GM19043 (cell line): Measurements from ENCODE around the gene ABL2.
"Not testable (repeated sequence)": the region's sequence is repeated elsewhere in the genome, so short reads cannot be mapped to it uniquely, and the experiment has no call there.

Experiments used
- ATAC-seq: cut with Tn5 transposase; IDR thresholded peaks from one replicate; pipeline ENCODE4 v1.9.1; 2021; ENCODE audit warnings: low read depth; ENCODE audit not compliant: unreplicated experiment

The ABL2 gene

DNA sequence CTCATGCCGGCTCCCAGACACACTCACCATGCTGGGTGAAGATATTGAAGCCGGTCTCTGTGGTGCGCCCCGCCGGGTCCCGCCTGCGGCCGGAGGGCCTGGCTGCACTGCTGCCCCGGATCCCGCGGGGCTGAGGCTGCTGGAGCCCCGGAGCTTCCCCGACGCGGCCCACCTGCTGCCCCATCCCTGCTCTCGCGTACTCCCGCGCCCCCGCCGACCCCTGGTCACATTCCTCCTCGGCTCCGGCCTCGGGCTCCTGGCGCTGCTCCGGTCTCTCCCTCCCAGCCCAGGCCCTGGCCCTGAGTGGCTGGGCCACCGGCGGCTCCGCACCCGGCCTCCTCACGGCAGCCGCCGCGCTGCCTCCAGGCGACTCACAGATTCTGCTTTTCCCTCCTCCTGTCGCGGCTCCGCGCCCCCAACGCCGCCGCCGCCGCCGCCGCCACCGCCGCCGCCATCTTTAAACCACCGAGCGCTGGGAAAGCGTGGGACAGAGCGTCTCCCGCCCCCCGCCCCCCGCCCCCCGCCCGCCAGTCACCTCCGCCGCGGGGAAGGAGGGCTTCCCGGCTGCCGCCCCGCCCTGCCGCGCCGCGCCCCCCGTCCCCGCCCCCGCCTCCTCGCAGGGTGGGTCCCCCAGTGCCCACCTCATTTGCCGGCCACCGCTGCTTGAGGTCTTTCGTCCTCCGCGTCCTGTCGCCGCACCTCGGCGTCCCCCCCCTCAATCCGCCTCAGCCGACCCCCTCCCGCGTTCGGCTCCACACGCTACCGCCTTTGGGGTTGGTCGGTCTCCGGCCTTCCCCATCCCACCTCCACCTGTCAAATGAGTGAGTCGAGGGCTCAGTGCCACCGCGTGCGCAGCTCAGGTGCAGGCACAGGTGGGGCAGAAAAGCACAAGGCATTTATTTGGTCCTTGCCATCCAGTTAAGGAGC, at the start of gene ABL2:
Gene ABL2, minus strand, starts transcription at position 464 of the 927 bp plus-strand sequence. Its CDS starts 280 bp downstream, at position 184.
- ATAC-seq: peak; percentile 47

DNA sequence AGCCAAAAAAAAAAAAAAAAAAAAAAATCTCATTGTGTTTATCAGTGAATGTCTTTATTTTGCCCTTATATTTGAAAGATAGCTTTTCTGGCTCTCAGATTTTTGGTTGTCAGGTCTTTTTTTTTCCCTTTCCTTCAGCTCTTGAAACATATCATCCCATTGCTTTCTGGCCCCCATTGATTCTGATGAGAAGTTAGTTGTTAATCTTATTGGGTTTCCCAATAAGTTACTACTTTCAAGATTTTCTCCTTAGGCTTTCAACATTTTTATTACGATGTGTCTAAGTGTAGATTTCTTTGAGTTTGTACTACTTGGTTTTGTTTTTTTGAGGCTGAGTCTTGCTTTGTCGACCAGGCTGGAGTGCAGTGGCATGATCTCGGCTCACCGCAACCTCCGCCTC, 49.4 kb upstream of the ABL2 start:
- no peak for ATAC-seq

DNA sequence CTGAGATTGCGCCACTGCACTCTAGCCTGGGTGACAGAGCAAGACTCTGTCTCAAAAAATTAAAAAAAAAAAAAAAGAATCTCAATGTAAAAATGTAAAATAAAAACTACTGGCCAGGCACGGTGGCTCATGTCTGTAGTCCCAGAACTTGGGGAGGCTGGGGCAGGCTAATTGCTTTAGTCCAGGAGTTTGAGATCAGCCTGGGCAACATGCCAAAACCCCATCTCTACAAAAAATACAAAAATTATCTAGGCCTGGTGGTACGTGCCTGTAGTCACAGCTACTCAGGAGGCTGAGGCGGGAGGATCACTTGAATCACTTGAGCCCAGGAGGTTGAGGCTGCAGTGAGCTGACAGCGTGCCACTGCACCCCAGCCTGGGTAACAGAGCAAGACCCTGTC, 44.9 kb upstream of the ABL2 start:
- not testable (repeated sequence) for ATAC-seq

DNA sequence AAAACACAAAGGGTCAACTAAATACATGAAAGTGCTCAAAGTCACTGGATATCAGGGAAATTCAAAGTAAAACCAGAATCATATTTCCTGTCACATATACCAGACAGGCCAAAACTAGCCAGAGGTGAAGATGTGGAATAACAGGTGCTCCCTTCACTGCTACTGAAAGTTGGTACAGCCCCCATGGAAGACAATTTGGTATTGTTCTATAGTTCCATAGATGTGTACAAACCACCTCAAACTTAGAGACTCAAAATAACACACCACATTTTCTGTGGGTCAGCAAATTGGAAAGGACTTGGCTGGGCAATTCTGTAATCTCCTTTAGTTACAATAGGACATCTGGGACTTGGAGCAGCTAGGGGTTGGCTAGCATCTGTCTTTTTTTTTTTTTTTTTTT, 39.6 kb upstream of the ABL2 start:
- no peak for ATAC-seq

DNA sequence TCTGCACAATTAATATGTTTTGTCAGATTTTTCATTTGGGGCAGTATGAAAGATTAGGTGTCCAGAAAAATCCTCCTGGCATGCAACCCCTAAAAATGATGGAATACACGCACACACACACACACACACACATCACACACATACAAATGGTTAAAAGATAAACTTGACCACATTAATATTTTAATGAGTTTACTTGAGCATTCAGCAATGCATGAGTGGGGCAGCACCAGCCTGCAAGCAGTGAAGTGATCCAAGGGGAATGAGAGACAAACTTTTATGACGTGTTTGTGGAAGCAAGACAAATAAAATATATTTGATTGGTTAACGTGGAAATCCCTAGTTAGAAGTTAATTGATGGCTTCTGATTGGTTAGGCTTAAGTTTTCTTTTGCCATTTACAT, 35.0 kb upstream of the ABL2 start:
- no peak for ATAC-seq

DNA sequence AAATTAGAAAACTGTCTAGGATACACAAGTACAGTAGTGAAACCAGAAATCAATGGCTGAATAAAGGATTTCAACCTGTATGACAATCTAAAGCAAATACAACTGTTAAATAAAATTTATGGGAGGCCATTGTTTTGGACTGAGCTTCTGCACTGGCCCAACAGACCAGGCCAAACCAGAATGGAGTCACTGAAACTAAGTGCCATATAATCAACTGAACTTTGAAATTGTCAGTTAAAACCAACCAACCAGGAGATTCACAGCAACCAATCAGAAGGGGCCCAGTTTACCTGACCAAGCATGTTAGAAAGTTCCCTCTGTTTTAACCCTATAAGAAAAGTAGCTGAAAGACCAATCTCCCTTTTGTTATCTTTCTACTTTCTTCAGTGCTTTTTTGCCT, 33.6 kb upstream of the ABL2 start:
- ATAC-seq: no peak

DNA sequence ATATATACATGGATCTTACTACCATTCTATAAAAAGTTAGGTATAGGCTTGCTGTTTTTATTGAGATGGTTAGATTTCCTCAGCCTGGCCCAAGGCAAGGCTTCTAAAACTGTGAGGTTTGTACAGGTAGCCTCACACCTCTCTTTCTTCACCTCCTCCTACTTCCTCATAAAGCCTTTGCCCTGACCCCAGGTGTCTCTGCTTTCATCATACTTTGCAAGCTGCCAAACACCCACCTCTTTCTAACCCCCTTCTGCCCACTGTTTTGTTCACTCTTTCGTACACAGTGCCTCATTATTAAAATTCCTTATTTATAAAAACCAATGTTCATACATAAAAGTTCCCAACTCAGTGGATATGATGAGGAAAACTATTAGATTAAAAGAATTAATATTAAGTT, 32.7 kb upstream of the ABL2 start:
- ATAC-seq: no peak

DNA sequence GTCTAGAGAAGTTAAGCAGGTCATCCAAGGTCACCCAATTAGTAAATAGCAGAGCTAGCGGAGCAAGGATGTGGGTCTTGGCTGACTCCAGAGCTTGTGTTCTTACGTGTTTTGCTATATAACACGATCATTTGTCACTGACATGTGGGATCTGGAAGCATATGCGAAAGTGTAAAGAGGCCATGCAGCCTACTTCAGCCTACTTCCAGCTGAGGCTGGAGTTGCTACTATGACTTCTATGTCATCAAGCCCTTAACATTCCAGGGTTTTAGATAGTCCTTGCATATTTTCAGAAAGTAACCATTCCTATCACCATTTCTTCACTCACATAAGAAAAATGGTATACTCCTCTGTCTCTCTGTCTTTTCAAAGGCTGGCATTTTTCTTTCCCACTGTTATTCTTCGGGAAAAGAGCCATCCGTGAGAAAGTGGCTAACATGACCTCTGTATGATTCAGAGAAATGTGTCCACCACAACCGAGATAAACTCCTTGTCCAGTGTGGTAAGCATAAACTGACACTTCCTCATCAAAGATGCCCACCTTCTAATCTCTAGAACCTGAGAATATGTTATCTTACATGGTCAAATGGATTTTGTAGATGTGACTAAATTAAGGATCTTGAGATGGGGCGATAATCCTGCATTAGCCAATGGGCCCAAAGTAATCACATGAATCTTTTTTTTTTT, 24.0 kb upstream of the ABL2 start:
- ATAC-seq: no peak

DNA sequence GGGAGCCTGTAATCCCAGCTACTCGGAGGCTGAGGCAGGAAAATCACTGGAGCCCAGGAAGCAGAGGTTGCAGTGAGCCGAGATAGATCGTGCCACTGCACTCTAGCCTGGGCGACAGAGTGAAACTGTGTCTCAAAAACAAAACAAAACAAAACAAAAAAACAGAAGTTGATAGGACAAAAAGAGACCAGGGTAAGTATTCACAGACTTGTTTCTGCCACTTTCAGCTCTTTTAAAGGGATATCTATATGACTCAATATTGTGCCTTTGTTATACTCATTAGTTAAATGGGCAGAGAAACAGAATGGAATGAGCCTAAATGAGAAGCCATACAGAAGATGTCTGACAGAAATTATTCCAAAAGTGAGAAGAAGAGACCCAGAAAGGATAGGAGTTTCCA, 23.1 kb upstream of the ABL2 start:
- ATAC-seq: no peak

DNA sequence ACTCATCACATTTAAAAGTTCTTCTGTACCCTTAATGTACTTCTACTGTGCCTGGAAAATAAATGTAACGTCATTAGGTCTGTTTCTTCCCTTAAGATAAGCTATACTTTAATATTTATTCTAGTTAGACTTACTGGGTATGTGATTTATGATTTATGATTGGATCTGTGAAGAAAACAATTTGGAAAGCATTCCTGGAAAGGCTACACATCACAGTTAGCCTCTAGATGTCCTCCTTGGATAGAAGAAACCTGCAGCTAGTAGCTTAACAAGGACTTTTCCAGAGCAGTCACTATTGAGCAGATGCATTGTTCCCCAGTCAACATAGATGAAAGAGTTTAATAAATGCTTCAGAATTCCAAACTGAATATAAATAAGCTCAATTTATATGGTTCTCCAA, 22.2 kb upstream of the ABL2 start:
- ATAC-seq: no peak

DNA sequence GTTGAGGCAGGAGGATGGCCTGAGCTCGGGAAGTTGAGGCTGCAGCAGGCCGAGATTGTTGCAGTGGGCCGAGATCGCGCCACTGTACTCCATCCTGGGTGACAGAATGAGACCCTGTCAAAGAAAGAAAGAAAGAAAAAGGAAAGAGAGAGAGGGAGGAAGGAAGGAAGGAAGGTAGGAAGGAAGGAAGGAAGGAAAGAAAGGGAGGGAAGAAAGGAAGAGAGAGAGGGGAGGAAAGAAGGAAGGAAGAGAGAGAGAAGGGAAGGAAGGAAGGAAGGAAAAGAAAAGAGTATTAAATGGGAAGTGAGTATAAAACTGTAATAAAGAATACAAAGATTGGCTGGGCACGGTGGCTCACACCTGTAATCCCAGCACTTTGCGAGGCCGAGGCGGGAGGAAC, 18.4 kb upstream of the ABL2 start:
- ATAC-seq: no peak

DNA sequence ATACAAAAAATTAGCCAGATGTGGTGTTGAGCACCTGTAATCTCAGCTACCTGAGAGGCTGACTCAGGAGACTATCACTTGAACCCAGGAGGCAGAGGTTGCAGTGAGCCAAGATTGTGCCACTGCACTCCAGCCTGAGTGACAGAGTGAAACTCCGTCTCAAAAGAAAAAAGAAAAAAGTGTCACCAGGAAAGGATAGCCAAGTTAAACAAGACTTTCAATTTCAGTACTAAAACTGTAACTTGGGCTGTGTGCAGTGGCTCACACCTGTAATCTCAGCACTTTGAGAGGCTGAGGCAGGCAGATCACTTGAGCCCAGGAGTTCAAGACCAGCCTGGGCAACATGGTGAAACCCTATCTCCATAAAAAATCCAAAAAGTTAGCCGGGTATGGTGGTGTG, 15.9 kb upstream of the ABL2 start:
- ATAC-seq: not testable (repeated sequence)

DNA sequence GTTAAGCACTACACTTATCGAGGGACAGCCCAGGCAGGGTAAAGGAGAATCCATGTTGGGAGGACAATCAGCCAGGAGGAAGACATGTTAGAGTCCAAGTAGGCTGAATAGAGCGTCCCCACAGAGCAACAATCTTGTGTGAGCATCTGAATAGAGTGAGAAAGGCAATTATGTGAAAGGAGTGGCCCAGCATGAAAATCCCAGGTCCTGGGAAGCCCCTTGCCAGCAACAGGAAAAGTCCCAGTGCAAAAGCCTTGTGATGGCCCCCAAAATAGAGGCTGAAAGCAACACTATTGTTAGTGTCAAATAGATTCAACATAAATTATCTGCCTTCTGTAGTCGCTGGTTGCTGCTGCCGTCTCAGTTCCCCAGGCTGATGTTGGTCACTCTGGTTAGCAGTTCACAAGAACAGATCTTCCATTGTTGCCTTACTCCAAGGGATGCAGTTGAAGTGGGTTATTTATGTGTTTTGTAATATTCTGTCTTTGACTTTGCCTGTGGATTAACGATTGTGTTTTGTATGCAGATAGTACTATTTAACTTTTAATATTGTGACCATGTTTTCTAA, 12.1 kb upstream of the ABL2 start:
- no peak for ATAC-seq

DNA sequence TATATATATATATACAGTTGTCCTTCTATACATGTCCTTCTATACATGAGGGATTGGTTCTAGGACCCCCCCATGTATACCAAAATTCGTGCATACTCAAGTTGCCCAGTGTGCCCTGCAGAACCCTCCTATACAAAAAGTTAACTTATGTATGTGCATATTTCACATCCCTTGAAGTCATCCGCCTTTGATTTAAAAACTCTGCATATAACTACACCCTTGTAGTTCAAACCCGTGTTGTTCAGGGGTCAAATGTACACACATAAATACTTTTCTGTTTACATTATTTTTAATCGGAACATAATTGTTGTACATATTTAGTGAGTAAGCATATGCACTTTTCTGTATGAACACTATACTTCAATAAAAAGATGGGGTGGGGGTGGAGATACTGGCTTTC, 7.7 kb upstream of the ABL2 start:
- no peak for ATAC-seq

DNA sequence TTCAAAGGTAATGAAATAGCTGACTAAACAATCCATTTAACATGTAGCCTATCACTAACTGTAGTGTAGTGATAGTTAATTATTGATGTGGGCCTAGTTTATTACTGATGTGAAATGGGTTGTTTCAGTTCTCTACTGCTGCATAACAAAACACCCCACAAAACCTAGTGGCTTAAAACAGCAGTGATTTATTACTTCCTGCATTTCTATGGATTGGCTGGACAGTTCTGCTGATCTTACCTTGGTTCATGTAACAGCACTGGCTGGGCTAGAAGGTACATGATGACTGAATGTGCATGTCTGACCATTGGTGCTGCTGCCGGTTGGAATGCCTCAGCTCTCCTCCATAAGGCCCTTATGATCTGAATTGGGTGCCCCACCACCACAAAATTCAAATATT, 5.4 kb upstream of the ABL2 start:
- ATAC-seq: no peak

DNA sequence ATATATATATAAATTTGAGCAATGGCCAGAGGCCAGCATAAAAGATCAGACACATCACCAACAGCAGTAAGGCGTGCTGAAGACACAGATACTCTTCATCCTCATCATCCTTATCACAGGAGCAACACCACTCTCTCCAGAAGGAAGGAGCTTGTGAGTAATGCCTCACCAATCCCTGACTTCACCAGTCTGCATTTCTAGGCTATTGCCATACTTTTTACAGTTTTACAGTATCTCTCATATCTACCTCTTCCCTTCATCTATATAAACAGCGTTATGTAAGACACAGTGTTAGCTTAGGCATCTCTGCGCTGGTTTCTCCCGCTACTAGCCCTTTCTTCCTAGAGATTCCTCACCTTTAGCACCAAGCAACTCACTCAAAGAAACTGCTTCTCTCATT, 2.4 kb upstream of the ABL2 start:
- ATAC-seq: no peak

DNA sequence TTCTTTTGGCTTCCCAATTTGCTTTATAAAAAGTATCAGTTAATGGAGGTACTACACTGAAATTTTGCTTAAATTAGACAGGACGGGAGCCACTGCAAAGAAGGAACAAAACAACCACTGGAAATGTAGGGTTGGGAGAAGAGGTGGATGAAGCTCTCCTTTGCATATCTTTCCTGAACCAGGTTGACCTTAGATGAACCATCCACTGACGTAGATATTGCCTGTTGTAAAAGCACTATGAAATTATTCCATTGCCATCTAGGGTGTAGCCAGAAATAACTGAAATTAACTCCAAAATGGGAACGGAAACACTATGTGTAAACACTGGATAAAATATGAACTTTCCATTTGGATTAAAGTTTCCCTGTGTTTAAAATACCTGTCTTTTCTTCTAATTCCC, 1.2 kb upstream of the ABL2 start:
- no peak for ATAC-seq

DNA sequence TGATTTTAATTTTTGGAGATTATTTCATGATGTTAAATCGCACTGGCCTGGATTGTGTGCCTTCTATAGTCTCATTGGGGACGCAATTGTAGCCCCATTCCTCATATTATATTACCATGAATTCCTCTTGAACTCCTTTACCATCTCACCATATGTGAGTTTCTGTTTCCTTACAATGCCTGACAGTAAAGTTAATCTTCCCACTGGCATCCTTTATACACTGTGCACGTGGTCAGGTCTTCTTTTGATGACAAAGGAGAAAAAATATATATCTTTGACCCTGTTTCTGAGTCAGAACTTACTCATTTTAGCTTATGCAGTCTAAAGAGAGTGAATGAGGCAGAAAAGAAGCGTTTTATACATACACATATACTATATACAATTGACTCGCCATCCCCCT, 774 bp upstream of the ABL2 start:
- ATAC-seq: no peak

DNA sequence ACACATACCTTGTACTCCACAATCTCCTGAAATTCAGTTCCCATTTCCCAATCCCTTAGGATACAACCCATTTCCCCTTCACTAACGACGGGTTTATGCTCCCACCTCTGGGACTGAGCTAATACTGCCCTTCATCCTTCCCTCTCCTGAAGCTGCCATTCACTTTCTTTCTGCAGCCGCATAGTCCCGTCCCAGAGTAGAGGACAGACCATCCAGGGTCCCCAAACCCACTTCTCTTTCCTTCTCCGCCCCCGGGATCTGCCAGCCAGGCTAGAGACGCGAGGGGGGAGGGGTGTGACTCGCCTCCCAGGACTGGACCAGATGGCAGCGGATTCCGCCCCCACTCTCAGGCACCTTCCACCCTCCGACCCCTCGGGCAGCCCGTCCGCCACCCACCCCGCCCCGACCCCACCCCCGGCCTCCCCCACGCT, 679 bp downstream of the ABL2 start:
- ATAC-seq: peak; percentile 27

DNA sequence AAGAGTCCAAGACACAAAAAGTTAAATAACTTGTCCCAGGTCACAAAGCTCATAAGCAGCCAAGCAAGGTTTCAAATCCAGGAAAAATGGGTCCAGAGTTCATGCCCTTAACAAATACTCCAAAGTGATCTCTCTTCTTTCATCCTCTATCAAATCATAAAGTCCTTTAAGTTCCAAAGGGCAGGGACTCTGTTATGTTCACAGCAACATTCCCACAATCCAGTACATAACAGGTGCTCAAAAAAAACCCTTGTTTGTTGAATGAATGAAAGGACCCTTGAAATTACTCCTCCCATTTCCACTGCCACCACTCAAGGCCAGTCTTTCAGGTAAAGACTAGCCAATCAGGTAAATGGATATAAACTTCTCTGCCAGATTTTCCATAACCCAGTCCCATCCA, 2.7 kb downstream of the ABL2 start:
- no peak for ATAC-seq

DNA sequence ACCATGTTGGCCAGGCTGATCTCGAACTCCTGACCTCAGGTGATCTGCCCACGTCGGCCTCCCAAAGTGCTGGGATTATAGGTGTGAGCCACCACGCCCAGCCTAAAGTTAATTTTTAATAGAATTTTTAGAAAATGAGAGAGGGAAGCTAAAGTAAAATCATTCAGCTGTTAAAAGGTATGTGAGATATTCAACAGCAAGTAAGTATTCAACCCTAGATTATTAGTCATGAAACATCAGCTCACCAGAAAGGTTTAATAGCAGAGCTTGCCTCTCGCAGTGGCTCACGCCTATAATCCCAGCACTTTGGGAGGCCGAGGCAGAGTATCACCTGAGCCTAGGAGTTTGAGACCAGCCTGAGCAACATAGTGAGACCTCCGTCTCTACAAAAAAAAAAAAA, 5.0 kb downstream of the ABL2 start:
- ATAC-seq: not testable (repeated sequence)

DNA sequence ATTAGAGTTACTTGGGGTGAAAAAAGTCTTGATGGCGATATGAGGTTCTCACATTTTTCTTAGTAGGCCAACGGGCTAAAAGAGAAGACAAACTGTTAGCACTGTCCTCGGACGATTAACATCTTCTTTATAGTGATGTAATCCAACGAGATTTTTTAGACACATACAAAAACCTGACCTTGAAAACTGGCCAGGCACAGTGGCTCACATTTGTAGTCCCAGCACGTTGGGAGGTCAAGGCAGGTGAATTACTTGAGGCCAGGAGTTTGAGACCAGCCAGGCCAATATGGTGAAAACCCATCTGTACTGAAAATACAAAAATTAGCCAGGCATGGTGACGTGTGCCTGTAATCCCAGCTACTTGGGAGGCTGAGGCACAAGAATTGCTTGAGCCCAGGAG, 8.4 kb downstream of the ABL2 start:
- ATAC-seq: not testable (repeated sequence)
